Central memory CD4-positive, alpha-beta T cell (primary cell): ENCODE results near the gene IFT74.
A peak's percentile ranks its signal among the peaks of the same experiment; 100 is the strongest.

Source experiments
- DNase-seq: peaks from one replicate; pipeline ENCODE4 v3.0.0; 2022

The IFT74 gene

GRCh38 chr9:26975728-26976707 is 19.8 kb downstream of the IFT74 start:
- no peak for DNase-seq

DNA sequence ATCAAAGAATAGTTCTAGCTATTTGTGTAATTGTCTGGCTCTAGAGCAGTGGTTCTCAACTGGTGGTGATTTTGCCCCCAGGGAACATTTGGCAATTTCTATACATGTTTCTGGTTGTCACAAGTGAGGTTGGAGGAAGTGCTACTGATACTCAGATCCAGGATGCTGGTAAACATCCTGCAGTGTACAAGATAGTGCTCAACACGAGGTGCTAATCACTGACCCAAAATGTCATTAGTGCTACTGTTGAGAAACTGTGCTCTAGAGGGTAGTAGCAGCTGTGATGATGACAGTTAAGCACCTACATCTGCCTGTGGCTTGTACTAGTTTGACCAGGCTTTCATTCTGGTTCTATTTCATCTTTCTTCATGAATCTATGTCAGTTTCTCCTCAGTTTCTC is 27.1 kb downstream of the IFT74 start:
- no peak for DNase-seq

- no peak for DNase-seq
These were observed 39.6 kb downstream of the IFT74 start for GRCh38 chr9:26995810-26996209.

DNA sequence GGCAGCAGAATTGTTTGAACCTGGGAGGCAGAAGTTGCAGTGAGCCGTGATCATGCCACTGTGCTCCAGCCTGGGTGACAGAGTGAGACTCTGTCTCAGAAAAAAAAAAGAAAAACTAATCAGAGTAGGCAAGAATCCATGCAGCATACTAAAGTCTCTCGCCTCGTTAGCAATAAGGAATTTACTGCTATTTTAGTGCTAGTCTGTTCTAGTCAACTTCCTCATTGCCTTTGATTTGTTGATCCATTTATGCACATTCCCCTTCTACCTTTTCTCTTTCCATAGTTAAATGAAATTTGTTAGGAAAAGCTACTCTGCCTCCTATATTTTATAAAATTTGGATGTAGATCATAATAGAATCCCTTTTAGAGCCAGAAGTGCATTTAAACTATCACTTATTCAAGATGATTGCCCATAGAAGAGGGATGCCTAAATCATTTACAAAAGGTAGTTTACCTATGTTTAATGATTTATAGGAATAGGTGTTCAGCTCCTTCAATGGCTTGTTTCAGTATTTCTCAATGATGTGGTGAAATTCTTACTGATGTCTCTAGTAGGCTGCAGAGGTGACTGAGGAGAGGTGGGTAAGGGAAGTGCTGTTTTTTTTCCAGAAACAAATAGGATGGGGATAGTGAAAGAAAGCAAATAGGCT is 47.3 kb downstream of the IFT74 start:
- DNase-seq: no peak

- no peak for DNase-seq
These were observed 49.3 kb downstream of the IFT74 start, which contains the start of gene LRRC19 for GRCh38 chr9:27005491-27005890. Gene LRRC19, minus strand, starts transcription at chr9:27005672. Its CDS starts 5,978 bp downstream, at chr9:26999694.

DNA sequence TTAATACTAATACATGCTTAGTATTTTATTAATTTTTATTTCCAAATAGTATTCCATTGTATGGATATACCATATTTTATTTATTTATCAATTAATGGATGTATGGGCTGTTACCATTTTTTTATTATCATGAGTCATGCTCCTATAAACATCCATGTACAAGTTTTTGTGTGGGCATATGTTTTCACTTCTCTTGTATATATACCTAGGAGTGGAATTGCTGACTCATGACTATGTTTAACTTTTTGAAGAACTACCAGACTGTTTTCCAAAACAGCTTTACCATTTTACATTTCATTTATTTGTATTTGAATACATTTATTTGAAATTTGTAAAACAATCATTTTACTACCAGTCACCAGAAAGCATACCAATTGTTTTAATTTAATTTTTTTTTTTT is 63.4 kb downstream of the IFT74 start:
- no peak for DNase-seq

- DNase-seq: no peak
These were observed 66.7 kb downstream of the IFT74 start for GRCh38 chr9:27022920-27023319.

- DNase-seq: no peak
These were observed 73.0 kb downstream of the IFT74 start for GRCh38 chr9:27029186-27029585.

- peak; percentile 2 for DNase-seq
These were observed 77.7 kb downstream of the IFT74 start for GRCh38 chr9:27033815-27034403.

DNA sequence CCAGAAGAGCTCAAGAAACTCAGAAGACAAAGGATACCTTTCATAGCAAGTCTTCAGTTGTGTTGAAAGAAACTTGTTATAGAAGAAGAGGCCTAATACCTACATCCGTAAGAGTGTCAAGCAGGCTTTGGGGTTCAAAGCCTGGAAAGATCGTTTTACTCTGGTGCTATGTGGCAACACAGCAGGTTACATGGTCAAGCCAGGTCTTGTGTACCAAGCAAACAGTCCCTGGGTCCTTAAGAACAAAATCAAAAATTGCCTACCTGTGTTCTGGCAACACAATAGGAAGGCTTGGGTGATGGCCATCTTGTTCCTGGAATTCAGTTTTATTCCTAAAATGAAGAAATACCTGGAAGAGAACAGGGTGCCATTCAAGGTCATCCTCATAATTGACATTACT is 81.3 kb downstream of the IFT74 start:
- no peak for DNase-seq

GRCh38 chr9:27041746-27042145 is 85.5 kb downstream of the IFT74 start:
- no peak for DNase-seq

DNA sequence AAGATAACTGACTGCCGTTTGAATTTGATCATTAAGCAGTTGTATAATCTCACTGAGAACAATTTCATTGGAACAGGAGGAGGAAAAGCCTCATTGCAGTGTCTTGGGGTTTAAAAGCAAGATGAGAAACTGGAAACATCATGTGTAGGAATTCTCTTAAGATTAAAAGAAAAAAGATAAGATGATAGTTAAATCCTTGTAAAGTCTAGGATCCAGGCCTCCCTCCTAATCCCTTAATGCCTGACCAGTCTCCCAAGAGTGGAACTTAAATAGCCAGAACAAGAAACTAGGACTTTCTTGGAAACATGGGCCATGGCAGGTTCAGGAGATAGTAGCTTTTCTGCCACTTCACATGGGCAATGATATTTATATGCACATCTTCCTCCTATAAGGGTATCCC is 86.3 kb downstream of the IFT74 start:
- DNase-seq: no peak

DNA sequence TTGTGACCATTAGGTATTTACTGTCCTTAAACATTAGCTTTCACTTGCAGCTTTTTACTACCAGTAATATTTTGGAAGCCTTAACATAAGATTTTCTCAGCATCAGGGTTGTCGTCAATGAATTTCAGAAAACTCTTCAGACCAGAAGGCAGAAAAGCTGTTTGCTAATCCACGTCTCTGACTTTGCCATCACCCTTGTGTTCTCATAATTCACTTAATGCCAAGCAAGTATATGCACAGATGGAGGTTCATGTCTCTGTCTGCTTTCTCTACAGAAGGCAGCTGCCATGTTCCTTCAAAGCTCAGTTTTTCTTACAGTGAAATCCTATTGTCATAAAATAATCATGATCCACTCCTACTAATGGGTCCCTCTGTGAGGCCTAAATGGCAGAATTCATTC is 87.0 kb downstream of the IFT74 start:
- DNase-seq: no peak

DNA sequence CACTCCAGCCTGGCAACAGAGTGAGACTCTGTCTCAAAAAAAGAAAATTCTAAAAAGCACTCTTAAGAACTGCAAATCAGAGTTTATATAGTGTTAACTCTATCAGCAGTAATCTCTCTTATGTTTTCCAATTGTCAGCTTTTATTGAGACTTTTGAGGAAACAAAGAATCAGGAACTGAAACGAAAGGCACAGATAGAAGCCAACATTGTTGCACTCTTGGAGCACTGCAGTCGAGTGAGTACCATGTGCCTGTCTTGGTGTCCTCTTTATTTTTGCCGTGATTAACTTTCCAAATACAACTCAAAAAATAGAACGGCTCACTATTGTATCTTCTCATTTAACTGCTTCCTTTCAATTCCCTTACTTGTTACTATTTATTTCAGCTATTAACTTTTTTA is 90.9 kb downstream of the IFT74 start:
- DNase-seq: no peak

DNA sequence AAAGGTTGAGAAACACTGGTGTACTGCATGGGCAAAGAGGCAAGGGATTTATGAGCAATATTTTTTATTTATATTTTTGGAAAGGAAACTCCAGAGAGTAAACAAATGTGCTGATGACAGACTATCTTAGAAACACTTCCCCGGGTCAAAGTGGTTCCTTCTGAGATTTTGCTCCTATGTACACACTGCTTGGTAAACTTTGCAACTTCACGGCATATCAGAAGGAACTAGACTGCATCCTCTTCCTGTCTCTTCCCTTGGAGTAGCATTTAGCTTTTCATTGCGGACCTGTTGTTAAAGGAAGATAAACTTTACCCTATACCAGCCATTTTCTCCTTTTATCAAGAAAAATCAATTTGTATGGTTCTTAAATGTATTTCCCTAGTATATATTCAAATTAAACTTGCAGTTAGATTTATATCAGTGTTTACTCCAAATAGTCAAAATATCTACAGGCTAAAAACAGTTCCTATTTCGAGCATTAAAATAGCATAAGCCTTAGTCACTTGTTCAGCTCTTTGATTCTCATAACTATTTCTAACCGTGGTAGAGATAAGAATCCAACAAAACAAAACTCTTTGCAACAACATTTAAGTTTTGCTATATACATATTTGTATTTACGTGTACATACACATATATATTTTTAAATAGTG is 97.3 kb downstream of the IFT74 start:
- DNase-seq: no peak

DNA sequence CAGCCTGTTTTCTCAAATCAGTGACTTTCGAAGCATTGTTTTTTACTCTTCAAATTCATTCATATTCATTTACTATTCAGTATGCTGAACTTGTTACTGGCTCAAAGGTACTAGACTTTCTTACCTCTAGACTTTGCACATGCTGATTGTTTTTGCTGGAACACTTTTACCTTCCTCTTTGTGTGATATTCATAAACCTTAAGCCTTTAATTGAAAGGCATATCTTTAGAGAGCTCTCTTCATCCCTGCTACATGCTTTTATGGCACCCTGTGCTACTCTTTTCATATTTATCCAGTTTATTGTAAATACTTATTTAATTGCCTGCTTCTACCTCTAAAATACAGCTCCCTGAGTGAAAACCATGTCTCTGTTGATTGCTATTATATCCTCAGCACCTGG is 97.9 kb downstream of the IFT74 start:
- DNase-seq: no peak

- DNase-seq: no peak
These were observed 98.6 kb downstream of the IFT74 start for GRCh38 chr9:27054841-27055240.

DNA sequence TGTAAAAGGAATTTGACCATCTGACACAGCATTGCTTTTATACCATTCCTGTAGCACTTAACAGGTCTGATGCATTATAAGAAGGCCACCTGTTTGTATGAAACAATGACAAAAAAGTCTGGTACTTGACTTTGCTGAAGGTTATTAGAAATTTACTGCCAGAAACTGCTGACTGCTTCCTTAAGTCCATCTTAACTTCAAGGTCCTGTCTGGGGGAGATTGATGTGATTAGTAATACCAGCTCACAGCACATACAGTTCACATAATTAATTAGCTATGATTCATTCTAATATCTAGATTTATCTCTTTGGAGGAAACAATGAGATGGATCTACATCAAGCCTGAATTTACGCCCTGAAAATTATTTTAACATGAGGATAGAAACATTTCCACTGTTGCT is 103.2 kb downstream of the IFT74 start:
- no peak for DNase-seq

- DNase-seq: no peak
These were observed 103.7 kb downstream of the IFT74 start for GRCh38 chr9:27059907-27060306.

DNA sequence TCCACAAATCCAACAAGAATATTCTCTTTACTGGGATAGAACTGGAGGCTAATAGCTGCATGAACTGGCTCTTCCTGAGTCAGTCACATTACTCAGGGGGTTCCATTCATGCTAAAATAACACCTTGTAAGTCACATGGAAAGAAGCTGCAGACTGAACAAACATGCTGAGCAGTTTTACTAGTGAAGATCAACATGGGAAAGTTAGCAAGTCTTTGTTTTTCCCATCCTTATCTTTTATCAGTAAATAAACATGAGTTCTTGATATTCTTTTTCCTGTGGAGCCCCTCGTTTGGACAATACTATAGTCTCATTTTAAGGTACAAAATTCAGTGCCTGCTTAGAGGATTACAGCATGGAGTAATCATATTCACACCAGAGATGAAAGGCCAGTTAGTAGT is 109.1 kb downstream of the IFT74 start:
- DNase-seq: no peak

DNA sequence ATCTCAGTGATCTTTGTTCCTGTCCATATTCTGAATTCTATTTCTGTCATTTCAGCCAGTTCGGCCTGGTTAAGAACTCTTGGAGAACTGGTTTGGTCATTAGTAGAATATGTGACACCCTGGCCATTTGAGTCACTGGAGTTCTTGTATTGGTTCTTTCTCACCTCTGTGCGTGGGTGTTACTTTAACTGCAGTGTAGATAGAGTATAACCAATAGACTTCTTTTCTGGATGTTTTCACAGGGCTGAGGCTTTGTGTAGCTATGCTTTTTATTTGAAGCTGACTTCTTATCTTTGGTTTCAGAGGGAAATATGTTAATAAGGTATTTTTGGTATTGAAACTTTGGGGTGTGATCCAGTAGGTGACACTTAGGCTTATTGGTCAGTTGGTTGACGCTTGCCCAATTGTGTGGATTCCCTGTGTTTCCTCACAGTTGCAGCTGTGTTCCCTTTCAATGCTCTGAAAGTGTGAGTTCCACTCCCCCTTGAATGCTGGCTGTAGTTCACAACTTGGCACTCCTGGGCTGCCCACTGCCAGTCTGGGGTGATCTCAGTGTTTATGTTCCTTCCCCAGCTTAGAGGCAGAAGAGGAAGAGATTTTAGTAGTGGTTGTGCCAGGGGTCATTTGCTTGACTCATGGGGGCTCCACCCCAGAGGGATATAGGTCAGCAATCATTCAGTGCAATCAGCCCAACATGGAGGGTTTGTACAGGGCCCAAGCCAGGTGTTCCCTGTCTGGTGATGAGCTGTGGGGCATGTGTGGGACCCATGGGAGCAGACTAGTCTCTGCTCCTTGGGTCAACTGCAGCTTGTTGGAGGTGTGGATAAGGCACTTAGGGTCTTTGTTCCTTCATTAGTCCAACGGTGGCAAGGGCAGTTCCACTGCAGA is 117.9 kb downstream of the IFT74 start:
- DNase-seq: no peak

GRCh38 chr9:27078685-27079084 is 122.5 kb downstream of the IFT74 start:
- no peak for DNase-seq
